A172 (cell line): ENCODE measurements around the gene ITGB8. TPM values are rescaled to one million over a fixed set of nuclear protein-coding genes. Genes with fewer than 3 reads are reported as not detected.

Source experiments
- DNase-seq: peaks from one replicate; pipeline ENCODE4 v3.0.0-alpha.2; 2015; ENCODE audit warnings: low spot score
- total RNA-seq: library from RNA; depleted of rRNA; stranded (reverse); fragments of >200 nt; shearing (Covaris generic); gene quantifications from 2 replicates; pipeline ENCODE4 v1.2.3, GENCODE V29; 2014

ITGB8 gene
- total RNA-seq, 1 experiment from 2014 or later = 17.8 TPM

- no peak for DNase-seq
These were observed 87.1 kb downstream of the ITGB8 start for GRCh38 chr7:20417675-20418382.

- DNase-seq = no peak
These were observed 93.8 kb downstream of the ITGB8 start for GRCh38 chr7:20424500-20424899.

DNA sequence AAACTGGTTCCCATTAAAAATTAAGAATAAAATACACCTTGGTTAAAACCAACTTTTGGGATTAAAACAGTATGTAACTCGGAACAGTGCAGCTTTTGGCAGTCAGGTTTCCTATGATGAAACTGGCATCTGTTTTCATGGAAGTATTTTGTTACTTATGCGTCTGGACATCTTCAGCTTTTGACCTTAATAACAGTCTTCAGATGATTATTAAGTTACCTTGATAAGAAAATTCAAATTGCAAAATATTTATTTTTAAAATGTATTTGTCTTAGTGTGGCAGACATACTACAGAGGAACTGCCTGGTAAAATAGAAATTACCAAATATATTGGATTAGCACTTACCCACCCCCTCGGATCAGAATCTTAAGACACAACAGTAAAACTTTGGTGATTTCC is 100.0 kb downstream of the ITGB8 start:
- DNase-seq = no peak

DNA sequence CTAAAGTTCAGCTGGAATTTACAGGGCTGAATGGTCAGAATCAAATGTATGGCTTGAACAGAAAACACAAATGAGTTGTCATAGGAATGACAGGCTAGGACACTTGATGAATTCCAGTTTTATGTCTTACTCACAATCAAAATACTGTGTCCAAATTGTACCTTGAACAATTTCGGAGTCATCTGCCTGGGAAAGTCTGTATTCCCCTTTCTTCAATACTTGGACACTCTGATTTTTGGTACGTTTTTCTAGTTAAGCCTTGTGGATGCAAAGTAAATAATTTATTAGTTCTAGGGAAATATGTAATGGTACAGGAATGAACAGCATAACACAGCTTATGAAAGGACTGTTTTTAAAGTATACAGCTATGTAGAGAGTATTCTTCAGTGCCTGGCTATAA is 100.4 kb downstream of the ITGB8 start:
- DNase-seq = no peak

GRCh38 chr7:20432071-20432470 is 101.4 kb downstream of the ITGB8 start:
- DNase-seq = no peak

- no peak for DNase-seq
These were observed 104.6 kb downstream of the ITGB8 start for GRCh38 chr7:20435305-20435704.

- no peak for DNase-seq
These were observed 107.5 kb downstream of the ITGB8 start for GRCh38 chr7:20438248-20438647.

DNA sequence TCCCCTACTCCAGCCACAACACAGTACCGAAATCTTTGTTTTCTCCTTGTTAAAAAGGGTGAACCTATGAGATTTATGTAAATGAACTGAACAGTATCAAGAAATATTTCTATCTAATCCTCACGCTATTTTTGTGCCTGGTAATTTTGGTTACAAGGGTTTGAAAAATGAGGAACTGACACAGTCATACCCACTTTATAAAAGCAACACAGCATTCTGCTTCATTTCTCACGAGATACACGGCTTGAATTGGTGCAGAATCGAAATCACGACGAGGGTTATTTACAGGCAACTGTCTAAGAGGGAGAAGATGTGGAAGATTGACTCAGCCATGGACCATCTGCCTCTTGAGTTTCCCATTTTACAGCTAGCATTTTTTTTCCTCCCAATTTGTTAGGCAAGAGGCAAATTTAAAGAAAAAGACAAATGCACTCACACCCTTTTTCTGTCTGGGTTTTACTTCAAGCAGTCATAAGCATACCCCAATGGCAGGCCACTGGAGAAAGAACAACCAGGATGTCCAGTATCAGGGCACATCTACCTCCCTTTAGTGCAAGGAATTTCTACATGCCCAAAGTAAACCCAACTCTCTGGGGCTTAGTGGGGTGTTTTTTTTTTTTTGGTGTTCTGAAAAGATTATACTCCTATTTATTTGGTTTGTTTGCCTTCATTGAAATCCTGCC is 108.1 kb downstream of the ITGB8 start:
- no peak for DNase-seq

DNA sequence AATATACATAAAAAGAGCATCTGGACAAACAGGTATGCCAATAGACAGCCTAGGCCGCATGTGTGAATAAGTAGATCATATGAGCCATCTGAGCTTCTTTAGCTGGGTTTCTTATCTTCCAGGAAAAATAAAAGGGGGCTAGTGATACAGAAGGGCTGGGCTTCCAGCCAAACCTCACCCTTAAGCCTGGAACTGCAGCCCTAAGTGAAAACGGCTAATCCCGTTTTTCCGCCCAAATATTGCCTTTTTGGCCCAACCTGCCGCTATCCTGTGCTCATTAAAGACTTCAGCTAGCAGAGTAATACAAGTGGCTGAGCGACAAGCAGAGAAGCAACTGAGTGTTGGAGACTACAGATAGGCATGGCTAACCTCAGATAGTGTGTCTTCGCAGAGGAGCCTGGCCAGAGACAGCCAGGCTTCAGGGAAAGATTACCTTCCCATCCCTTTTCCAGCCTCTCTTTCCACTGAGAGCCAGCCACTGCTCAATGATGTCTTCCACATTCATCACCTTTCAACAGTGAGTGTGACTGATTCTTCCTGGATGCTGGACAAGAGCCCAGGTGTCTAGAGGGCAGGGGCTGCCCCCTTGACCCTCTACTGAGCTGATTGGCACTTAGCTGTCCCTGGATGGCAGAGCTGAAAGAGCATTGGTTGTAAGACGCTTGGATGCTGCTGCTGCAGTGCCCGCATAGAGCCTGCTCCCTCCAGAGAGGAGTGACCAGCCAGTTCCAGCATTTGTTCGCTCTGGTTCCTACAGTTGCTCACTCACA is 108.9 kb downstream of the ITGB8 start:
- DNase-seq = no peak

DNA sequence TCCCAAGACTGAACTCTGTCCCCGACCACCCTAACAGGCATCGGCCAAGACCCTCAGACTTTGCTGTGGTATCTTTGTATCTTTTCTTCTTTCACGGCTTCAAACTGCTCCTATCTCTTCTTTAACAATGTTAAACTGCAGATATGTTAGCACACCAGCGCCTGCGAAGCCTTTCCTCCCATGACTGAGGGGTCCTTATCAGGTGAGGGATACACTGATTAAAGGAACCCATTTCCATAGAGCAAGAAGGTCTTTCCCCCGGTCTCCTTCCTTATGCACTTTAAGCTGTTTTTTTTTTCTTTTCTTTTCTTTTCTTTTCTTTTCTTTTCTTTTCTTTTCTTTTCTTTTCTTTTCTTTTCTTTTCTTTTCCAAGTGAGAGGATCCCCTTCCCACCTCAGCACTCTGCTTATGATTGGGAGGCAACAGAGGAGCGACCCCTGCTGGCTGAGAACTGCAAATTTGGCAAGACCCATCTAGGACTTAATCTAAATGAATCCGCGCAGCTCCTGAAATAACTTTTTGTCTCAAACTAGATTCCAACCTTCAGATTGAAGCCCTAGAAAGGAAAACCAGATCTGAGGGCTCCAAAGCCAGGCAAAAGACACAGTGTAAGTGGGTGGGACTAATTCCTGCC is 109.9 kb downstream of the ITGB8 start:
- peak; percentile 19 for DNase-seq

- DNase-seq = no peak
These were observed 110.6 kb downstream of the ITGB8 start for GRCh38 chr7:20441346-20441745.

DNA sequence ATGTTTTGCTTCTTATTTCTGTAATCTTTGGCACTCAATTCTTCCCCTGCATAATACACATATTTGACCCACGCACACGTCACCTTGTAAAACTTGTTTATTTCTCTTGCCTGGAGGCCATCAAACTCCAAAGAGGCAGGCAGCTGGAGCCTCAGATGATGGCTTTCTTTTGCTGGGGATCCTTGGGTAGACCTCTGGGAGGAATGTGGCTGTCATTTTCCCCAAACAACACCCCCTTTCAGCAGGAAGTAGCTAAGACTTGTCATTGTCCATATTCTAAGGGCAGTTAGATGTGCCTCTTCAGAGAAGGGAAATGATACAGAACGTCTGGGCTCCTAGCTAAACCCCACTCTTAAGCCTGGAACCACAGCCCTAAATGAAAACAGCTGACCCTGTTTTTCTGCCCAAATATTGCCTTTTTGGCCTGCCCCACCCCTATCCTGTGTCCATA is 111.3 kb downstream of the ITGB8 start:
- no peak for DNase-seq

GRCh38 chr7:20442951-20443350 is 112.3 kb downstream of the ITGB8 start:
- DNase-seq = no peak

- DNase-seq = no peak
These were observed 113.5 kb downstream of the ITGB8 start for GRCh38 chr7:20444030-20444800.

DNA sequence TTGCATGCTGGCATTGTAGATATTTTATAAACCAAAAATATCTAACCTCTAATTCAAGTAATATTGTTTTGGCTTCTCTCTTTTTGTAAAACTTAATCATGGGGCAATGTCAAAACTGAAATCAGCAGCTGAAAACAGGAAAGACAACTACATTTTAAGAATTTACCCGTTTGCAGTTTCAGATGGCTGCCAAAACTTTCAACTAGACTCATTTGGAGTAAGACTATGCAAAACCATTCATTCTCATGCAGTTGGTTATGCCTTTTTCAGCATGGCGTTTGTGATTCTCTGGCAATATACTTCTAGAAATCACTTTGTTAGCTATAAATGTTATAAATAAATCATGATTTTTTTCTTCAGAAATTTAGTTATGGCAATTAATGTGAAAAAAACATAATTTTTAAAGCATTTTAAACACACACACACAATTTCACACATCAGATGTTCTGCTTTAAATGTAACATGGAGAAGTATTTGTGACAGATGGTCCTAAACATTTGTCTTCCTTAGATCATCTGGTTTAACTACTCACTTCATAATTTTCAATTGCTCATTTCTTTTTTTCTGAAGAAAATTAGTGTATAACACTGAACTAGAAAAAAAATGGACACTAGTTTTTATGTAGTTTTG is 116.4 kb downstream of the ITGB8 start:
- no peak for DNase-seq

DNA sequence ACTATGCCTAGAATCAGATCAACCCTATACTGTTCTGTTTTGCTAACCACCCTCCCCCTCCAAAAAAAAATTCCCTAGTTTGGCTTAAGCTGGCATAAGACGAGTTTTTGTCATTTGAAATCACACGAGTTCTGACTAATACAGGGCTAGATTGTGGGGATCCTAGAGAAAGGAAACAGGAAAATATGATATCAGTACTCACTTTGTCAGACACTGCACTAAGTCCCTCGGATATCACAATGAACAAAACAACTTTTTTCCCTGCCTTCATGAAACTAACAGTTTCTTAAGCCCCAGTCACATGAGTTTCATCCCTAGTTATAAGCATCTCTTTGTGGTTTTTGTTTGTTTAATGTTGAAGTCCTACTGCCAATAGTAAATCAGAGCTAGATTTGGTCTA is 118.5 kb downstream of the ITGB8 start:
- no peak for DNase-seq

GRCh38 chr7:20450536-20450935 is 119.8 kb downstream of the ITGB8 start:
- no peak for DNase-seq

- no peak for DNase-seq
These were observed 123.5 kb downstream of the ITGB8 start for GRCh38 chr7:20454202-20454601.

DNA sequence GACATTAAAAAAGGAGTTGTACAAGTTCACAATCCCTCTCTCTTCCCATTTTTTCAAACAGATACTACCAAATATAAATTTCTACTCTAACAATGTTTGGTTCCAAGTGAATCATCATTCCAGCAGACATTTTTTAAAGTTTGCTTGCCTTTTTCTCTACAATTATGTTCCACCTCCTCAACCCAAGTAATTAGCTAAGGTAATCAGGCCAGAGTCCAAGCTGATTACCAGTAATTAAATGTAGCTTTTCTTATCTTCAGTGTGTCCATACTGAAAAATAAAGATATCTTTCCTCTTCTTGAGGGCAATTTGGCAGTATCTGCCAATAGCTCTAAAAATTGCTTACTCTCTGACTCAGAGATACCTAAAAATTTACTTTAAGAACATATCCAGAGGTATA is 126.0 kb downstream of the ITGB8 start:
- DNase-seq = no peak

- DNase-seq = no peak
These were observed 127.8 kb downstream of the ITGB8 start for GRCh38 chr7:20458521-20458920.

DNA sequence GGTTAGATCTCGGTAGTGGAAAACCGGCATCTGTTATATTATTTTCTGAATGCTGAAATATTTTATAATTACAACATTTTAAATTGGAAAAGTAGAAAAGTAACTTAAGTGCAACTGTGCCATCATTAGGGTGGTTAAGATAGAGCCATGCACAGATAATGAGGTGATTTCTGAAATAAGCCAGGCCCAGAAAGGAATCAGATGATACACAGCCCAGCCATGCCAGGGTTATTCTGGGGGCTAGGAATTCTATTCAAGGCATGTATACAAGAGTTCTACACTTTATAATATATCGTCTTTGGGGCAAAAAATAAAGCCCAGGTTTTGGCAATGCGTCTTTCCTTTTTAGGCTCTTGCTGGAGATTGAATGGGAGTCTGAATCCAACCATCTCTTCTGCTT is 128.7 kb downstream of the ITGB8 start:
- no peak for DNase-seq
